ENCODE measurements around the gene RNF220.

GRCh38 chr1:44464361-44464760 lies 59.3 kb downstream of the RNF220 start:
- TF ChIP-seq ZC3H4 (CRISPR knock-in tag; IDR thresholded peaks at IDR 0.05; ENCODE audit: borderline replicate concordance) (no peak), ZBTB33 (CRISPR knock-in tag; IDR thresholded peaks at IDR 0.05) (no peak), CTCF (CRISPR knock-in tag; IDR thresholded peaks at IDR 0.05) (no peak), ZBTB20 (CRISPR knock-in tag; IDR thresholded peaks at IDR 0.05; ENCODE audit: borderline replicate concordance, low read depth) (no peak)
